ENCODE data around the gene KLHL2.
"Not testable (repeated sequence)": the region's sequence is repeated elsewhere in the genome, so short reads cannot be mapped to it uniquely, and the experiment has no call there.

- not testable (repeated sequence) for TF ChIP-seq CTCF (IDR thresholded peaks at IDR 0.05; ENCODE audit: extremely low read depth in 1 of 2, insufficient read depth in 1 of 2, low read depth in 1 of 2, low read length in 2 of 2); EZH2 (IDR thresholded peaks at IDR 0.05; ENCODE audit: borderline replicate concordance, low read depth, low read length, severe bottlenecking); POLR2A (IDR thresholded peaks at IDR 0.05; ENCODE audit: low read depth, low read length)
Observed at GRCh38 chr4:165229490-165230200, 22.3 kb downstream of the KLHL2 start.

Measured in endothelial cell of umbilical vein (primary cell).